Psoas muscle (tissue), 8 donors: ENCODE results near the gene POLR2A. TPM values are rescaled to one million over a fixed set of nuclear protein-coding genes. Genes with fewer than 3 reads are reported as not detected.
A peak's percentile ranks its signal among the peaks of the same experiment; 100 is the strongest.

Source experiments
- ATAC-seq, 4 donors: fragments of 200-7000 bp; cut with Tn5 transposase; one replicate each; pipeline ENCODE4 v1.9.1; 2020; ENCODE audit warnings: moderate library complexity in 3 of 4, mild to moderate bottlenecking in 2 of 4
- DNase-seq, 2 donors: peaks; one replicate each; pipeline ENCODE4 v3.0.0-alpha.2; 2020
- H3K27ac ChIP-seq: fragments of 200-600 bp; one replicate; pipeline ENCODE4 v1.8.0; 2022
- H3K27me3 ChIP-seq, 3 donors: fragments of 200-600 bp in 1 of 3; one replicate each; pipeline versions ENCODE4 v1.6.1 to v1.8.0; 2013 to 2022; ENCODE audit warnings: low read length in 2 of 3, mild to moderate bottlenecking in 2 of 3, moderate library complexity in 1 of 3; ENCODE audit not compliant: insufficient read depth in 3 of 3
- H3K36me3 ChIP-seq, 2 donors: fragments of 200-600 bp in 1 of 2; one replicate each; pipeline versions ENCODE4 v1.6.1 to v1.8.0; 2013 to 2022; ENCODE audit warnings: low read depth in 1 of 2, mild to moderate bottlenecking in 1 of 2, moderate library complexity in 1 of 2; ENCODE audit not compliant: insufficient read depth in 1 of 2
- H3K4me1 ChIP-seq: fragments of 200-600 bp; one replicate; pipeline ENCODE4 v1.8.0; 2022
- H3K4me3 ChIP-seq: fragments of 200-600 bp; one replicate; pipeline ENCODE4 v1.8.0; 2022; ENCODE audit warnings: mild to moderate bottlenecking
- H3K9me3 ChIP-seq: fragments of 200-600 bp; one replicate; pipeline ENCODE4 v1.8.0; 2022
- CTCF ChIP-seq: fragments of 200-600 bp; IDR thresholded peaks from one replicate; pipeline ENCODE4 v1.8.0; 2022; ENCODE audit warnings: antibody characterized with exemption
- WGBS, 3 donors: extraction: QIAGEN DNeasy Blood & Tissue Kit; methylation state at CpG; one replicate each; pipeline versions ENCODE4 v1.1.6 to v1.1.7; 2013; 5-methylcytosine and 5-hydroxymethylcytosine counted together
- intact Hi-C, 2 donors: fragments of 100-400 bp; cut with DNase I; formaldehyde crosslinking; loops; one replicate each; pipeline versions ENCODE4 v1.11.0 to v1.14.2; 2022
- polyA plus RNA-seq, 3 donors: library from polyadenylated mRNA; stranded (reverse); fragments of 200-250 nt; gene quantifications; one replicate each; pipeline ENCODE4 v1.2.3, GENCODE V29; 2013
- total RNA-seq, 4 donors: library from RNA; stranded (reverse); fragmentation: NEBNext Ultra II Directional in 2 of 4; extraction: Animal tissue kit (Norgen Biotek cat#: 25700) in 2 of 4; gene quantifications; one replicate each; pipeline versions ENCODE4 v1.2.1 to v1.2.4, GENCODE V29; 2021 to 2023
- donor health status: healthy with polysubstance abuse.
- donor health status: DM: no; HTN: no; CAD: no; lungs with moderate emphysema.
- donor health status: Bipolar disorder and iron deficiency.
- donor health status: healthy.
- donor health status: DM: yes; HTN: yes; CAD: no.
- donor health status: DM: no; HTN: no; CAD: no.
- donor health status: DM: no; HTN: no; CAD: no.
- donor health status: DM: yes; HTN: yes; CAD: no.

The POLR2A gene
- total and polyA plus RNA-seq, 7 donors, result 8.0 to 74.3 (median 54.9) TPM

- H3K9me3 ChIP-seq, result no peaks in the 10 kb centered on the region
- DNase-seq (no peak), ATAC-seq (no peak)
- intact Hi-C loops, result no loop called here
- H3K36me3 ChIP-seq, result peaks cover 0 to 47% of the 10 kb centered on the region in 2 donors
- H3K4me1 ChIP-seq, result peaks cover 17% of the 10 kb centered on the region
- WGBS, 3 donors, result 88 to 94% (median 94%) methylated on average over 9 of the region's 9 CpGs
- no peak overlapping the region for H3K4me3 ChIP-seq
- H3K27ac ChIP-seq, result no peak overlapping the region
- H3K27me3 ChIP-seq, result no peaks in the 10 kb centered on the region
- TF ChIP-seq CTCF, result no peak
Observed at GRCh38 chr17:7464081-7464480, 20.1 kb upstream of the POLR2A start.

DNA sequence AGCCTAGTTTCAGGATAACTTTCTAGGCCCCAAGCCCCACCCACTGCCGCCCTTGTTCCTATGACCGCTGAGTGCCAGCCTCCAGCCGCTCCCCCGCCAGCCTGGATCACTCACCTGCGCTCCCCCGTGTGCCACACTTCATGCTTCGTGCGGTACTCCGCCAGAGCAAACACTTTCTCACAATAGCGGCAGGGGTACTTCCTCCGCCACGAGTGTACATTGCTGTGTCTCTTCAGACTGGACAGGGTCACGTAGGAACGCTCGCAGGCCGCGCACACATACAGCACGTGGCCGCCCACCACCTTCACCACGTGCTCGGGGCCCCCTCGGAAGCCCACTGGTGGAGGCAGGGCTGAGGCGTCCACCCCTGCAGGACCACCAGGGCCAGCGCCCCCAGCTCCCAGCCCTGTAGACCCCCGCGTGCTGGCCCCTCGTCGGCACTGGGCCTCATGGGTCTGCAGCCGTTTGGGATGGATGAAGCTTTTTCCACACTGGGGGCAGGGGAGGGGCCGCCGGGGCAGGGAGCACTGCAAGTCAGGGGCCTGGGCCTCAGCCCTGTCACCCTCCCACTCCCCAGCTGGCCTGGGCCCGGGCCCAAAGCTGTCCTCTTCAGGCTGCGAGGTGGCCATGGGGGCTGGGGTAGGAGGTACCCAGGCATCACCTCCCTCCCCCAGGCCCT lies 18.4 kb upstream of the POLR2A start:
- DNase-seq (no peak), ATAC-seq (peak in 2 of 4 donors; percentile 1 to 3)
- peak overlapping the region; percentile 66 for H3K27ac ChIP-seq
- H3K4me3 ChIP-seq, result no peak overlapping the region
- peaks cover 24% of the 10 kb centered on the region for H3K4me1 ChIP-seq
- no peak for TF ChIP-seq CTCF
- H3K27me3 ChIP-seq, result no peaks in the 10 kb centered on the region
- intact Hi-C loops, result no loop called here
- H3K9me3 ChIP-seq, result no peaks in the 10 kb centered on the region
- peaks cover 0 to 47% of the 10 kb centered on the region in 2 donors for H3K36me3 ChIP-seq
- 84 to 88% (median 87%) methylated on average over 32 to 33 of the region's 33 CpGs for whole genome bisulfite sequencing, 3 donors

DNA sequence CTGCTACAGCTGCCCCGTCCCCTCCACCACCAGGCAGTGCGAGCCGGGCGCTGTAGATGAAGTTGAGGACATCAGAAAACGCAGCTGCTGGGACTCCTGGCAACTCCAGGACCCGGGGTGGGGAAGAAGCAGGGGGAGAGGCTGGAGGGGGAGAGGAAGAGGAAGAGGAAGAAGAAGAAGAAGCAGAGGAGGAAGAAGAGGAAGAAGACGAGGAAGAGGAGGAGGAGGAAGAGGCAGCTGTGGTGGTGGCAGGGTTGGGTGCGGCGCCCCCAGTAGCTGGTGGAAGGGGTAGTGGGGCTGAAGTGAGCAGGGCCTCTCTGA lies 17.9 kb upstream of the POLR2A start:
- no peak overlapping the region for H3K4me3 ChIP-seq
- peaks cover 27% of the 10 kb centered on the region for H3K4me1 ChIP-seq
- H3K27ac ChIP-seq, result peak overlapping the region; percentile 66
- ATAC-seq (no peak), DNase-seq (no peak)
- TF ChIP-seq CTCF, result no peak
- peaks cover 0 to 47% of the 10 kb centered on the region in 2 donors for H3K36me3 ChIP-seq
- 59 to 65% (median 62%) methylated on average over 9 of the region's 9 CpGs for WGBS, 3 donors
- H3K9me3 ChIP-seq, result no peaks in the 10 kb centered on the region
- H3K27me3 ChIP-seq, result no peaks in the 10 kb centered on the region
- intact Hi-C loops, result no loop called here

GRCh38 chr17:7466639-7467341 lies 17.4 kb upstream of the POLR2A start:
- peaks cover 0 to 44% of the 10 kb centered on the region in 2 donors for H3K36me3 ChIP-seq
- peaks cover 31% of the 10 kb centered on the region for H3K4me1 ChIP-seq
- H3K4me3 ChIP-seq, result no peak overlapping the region
- DNase-seq, result peak; percentile 83 to 90
- H3K9me3 ChIP-seq, result no peaks in the 10 kb centered on the region
- peak overlapping the region; percentile 66 for H3K27ac ChIP-seq
- no peak for TF ChIP-seq CTCF
- 40 to 68% (median 48%) methylated on average over 15 to 16 of the region's 16 CpGs for WGBS, 3 donors
- intact Hi-C loops, result no loop called here
- no peaks in the 10 kb centered on the region for H3K27me3 ChIP-seq
- peak; percentile 62 to 73 (median 66) for ATAC-seq
